NB4 (cell line): ENCODE measurements around the gene MAPRE2.

Experiments
- CTCF ChIP-seq: IDR thresholded peaks from one replicate; pipeline ENCODE4 v1.5.1; 2012; ENCODE audit warnings: low read depth, low read length
- POLR2A ChIP-seq: IDR thresholded peaks from 2 replicates; pipeline ENCODE4 v1.6.1; 2011; ENCODE audit warnings: mild to moderate bottlenecking; ENCODE audit not compliant: insufficient read length; ENCODE audit errors: extremely low read depth

GRCh38 chr18:35174093-35174731 is 133.0 kb downstream of the MAPRE2 start:
- no peak for TF ChIP-seq POLR2A
- no peak for TF ChIP-seq CTCF
